ENCODE results near the gene HBS1L.

GRCh38 chr6:135090819-135091218 lies 36.2 kb upstream of the HBS1L start:
- TF ChIP-seq CTCF (conservative IDR thresholded peaks at IDR 0.05; ENCODE audit: low read length) (no peak), EZH2phosphoT487 (IDR thresholded peaks at IDR 0.05; ENCODE audit: borderline replicate concordance, low read depth, low read length) (no peak)
